ENCODE data around the gene TXNRD2. TPM values are rescaled to one million over a fixed set of nuclear protein-coding genes. Genes with fewer than 3 reads are reported as not detected.

TXNRD2 gene
- total and polyA plus RNA-seq, 2 donors from 2014 or later = 28.6 to 50.6 TPM

GRCh38 chr22:19988331-19988808 lies 46.8 kb upstream of the TXNRD2 start:
- intact Hi-C loops (cut with DNase I) = no loop called here
- FAIRE-seq (no peak), DNase-seq (peak in 1 of 5 donors; percentile 71)
- Histone ChIP-seq H3K27ac (ENCODE audit: low read depth in 2 of 2, low read length in 2 of 2) (peak overlapping the region in 1 of 2 donors; percentile 43), H3K9ac (ENCODE audit: low read length in 3 of 3) (no peak overlapping the region), H3K27me3 (ENCODE audit: control insufficient read depth, insufficient read depth, low read length) (no peaks in the 10 kb centered on the region), H3K4me1 (ENCODE audit: control insufficient read depth in 2 of 3, insufficient read depth in 2 of 3, low read depth in 1 of 3, low read length in 3 of 3) (peaks cover 0 to 25% (median 0%) of the 10 kb centered on the region in 3 donors), H3K9me3 (ENCODE audit: control insufficient read depth in 2 of 3, insufficient read depth in 1 of 3, low read length in 3 of 3) (no peaks in the 10 kb centered on the region), H3K36me3 (ENCODE audit: control insufficient read depth in 2 of 3, insufficient read depth in 3 of 3, low read length in 3 of 3) (no peaks in the 10 kb centered on the region), H3K4me3 (ENCODE audit: low read length in 3 of 3) (no peak overlapping the region)
- no peak for TF ChIP-seq CTCF (IDR thresholded peaks at IDR 0.05; ENCODE audit: borderline replicate concordance, extremely low read depth, insufficient read depth)

- no peak for TF ChIP-seq CTCF (IDR thresholded peaks at IDR 0.05; ENCODE audit: borderline replicate concordance, extremely low read depth, insufficient read depth)
- DNase-seq = peak in 1 of 5 donors; percentile 88
These were observed 46.0 kb upstream of the TXNRD2 start for GRCh38 chr22:19987394-19988306.

GRCh38 chr22:19986410-19987341 lies 45.1 kb upstream of the TXNRD2 start:
- intact Hi-C loops (cut with DNase I) = no loop called here
- no peak for FAIRE-seq
- H3K4me3 ChIP-seq (ENCODE audit: low read length in 3 of 3) = peak overlapping the region; percentile 28 to 56 (median 53)
- no peaks in the 10 kb centered on the region for H3K36me3 ChIP-seq (ENCODE audit: control insufficient read depth in 2 of 3, insufficient read depth in 3 of 3, low read length in 3 of 3)
- DNase-seq = peak; percentile 84 to 94 (median 91)
- H3K27ac ChIP-seq (ENCODE audit: low read depth in 2 of 2, low read length in 2 of 2) = peak overlapping the region in 1 of 2 donors; percentile 8
- peak overlapping the region; percentile 10 to 49 (median 20) for H3K9ac ChIP-seq (ENCODE audit: low read length in 3 of 3)
- H3K27me3 ChIP-seq (ENCODE audit: control insufficient read depth, insufficient read depth, low read length) = no peaks in the 10 kb centered on the region
- H3K4me1 ChIP-seq (ENCODE audit: control insufficient read depth in 2 of 3, insufficient read depth in 2 of 3, low read depth in 1 of 3, low read length in 3 of 3) = peaks cover 0 to 21% (median 0%) of the 10 kb centered on the region in 3 donors
- TF ChIP-seq CTCF (IDR thresholded peaks at IDR 0.05; ENCODE audit: borderline replicate concordance, extremely low read depth, insufficient read depth) = no peak
- H3K9me3 ChIP-seq (ENCODE audit: control insufficient read depth in 2 of 3, insufficient read depth in 1 of 3, low read length in 3 of 3) = no peaks in the 10 kb centered on the region

More at GRCh38 chr22:19987394-19988306, 46.0 kb upstream of the TXNRD2 start:
- peak overlapping the region in 1 of 2 donors; percentile 24 for H3K27ac ChIP-seq (ENCODE audit: low read depth in 2 of 2, low read length in 2 of 2)
- H3K36me3 ChIP-seq (ENCODE audit: control insufficient read depth in 2 of 3, insufficient read depth in 3 of 3, low read length in 3 of 3) = no peaks in the 10 kb centered on the region
- no peak for FAIRE-seq
- intact Hi-C loops (cut with DNase I) = no loop called here
- no peak overlapping the region for H3K9ac ChIP-seq (ENCODE audit: low read length in 3 of 3)
- H3K4me1 ChIP-seq (ENCODE audit: control insufficient read depth in 2 of 3, insufficient read depth in 2 of 3, low read depth in 1 of 3, low read length in 3 of 3) = peaks cover 0 to 24% (median 0%) of the 10 kb centered on the region in 3 donors
- no peak overlapping the region for H3K4me3 ChIP-seq (ENCODE audit: low read length in 3 of 3)
- H3K27me3 ChIP-seq (ENCODE audit: control insufficient read depth, insufficient read depth, low read length) = no peaks in the 10 kb centered on the region
- H3K9me3 ChIP-seq (ENCODE audit: control insufficient read depth in 2 of 3, insufficient read depth in 1 of 3, low read length in 3 of 3) = no peaks in the 10 kb centered on the region
